Kidney (tissue), 14 donors: ENCODE results near the gene SUPV3L1. TPM values are rescaled to one million over a fixed set of nuclear protein-coding genes. Genes with fewer than 3 reads are reported as not detected.
A peak's percentile ranks its signal among the peaks of the same experiment; 100 is the strongest.

Source experiments
- DNase-seq, 5 donors: peaks; one replicate each; pipeline ENCODE4 v3.0.0-alpha.2; 2013 to 2020
- FAIRE-seq: peaks from 2 replicates; lab custom pipeline; 2012; peaks lifted over from hg19 to GRCh38; lab: Jason Lieb, UNC
- H3K27ac ChIP-seq, 2 donors: one replicate each; pipeline ENCODE4 v1.7.0; 2013; ENCODE audit warnings: low read depth in 2 of 2, low read length in 2 of 2, inconsistent platforms in 1 of 2
- H3K27me3 ChIP-seq: one replicate; pipeline ENCODE4 v1.7.1; 2013; ENCODE audit warnings: low read length, inconsistent platforms; ENCODE audit not compliant: control insufficient read depth, insufficient read depth
- H3K36me3 ChIP-seq, 3 donors: one replicate each; pipeline versions ENCODE4 v1.7.0 to v1.7.1; 2013; ENCODE audit warnings: low read length in 3 of 3, control low read depth in 1 of 3, inconsistent platforms in 1 of 3; ENCODE audit not compliant: insufficient read depth in 3 of 3, control insufficient read depth in 2 of 3
- H3K4me1 ChIP-seq, 3 donors: one replicate each; pipeline versions ENCODE4 v1.7.0 to v1.7.1; 2013; ENCODE audit warnings: low read length in 3 of 3, inconsistent platforms in 1 of 3, low read depth in 1 of 3; ENCODE audit not compliant: control insufficient read depth in 2 of 3, insufficient read depth in 2 of 3
- H3K4me3 ChIP-seq, 3 donors: one replicate each; pipeline versions ENCODE4 v1.7.0 to v1.8.1; 2013; ENCODE audit warnings: low read length in 3 of 3, control low read depth in 1 of 3, inconsistent platforms in 1 of 3
- H3K9ac ChIP-seq, 3 donors: one replicate each; pipeline versions ENCODE4 v1.7.0 to v1.7.1; 2013; ENCODE audit warnings: low read length in 3 of 3, control low read depth in 1 of 3, inconsistent platforms in 1 of 3
- H3K9me3 ChIP-seq, 3 donors: one replicate each; pipeline versions ENCODE4 v1.7.0 to v1.7.1; 2013; ENCODE audit warnings: low read length in 3 of 3, control low read depth in 1 of 3, inconsistent platforms in 1 of 3; ENCODE audit not compliant: control insufficient read depth in 2 of 3, insufficient read depth in 1 of 3
- CTCF ChIP-seq: IDR thresholded peaks from 3 replicates; pipeline ENCODE4 v1.5.1; 2012; ENCODE audit warnings: mild to moderate bottlenecking, moderate library complexity, borderline replicate concordance; ENCODE audit not compliant: insufficient read depth; ENCODE audit errors: extremely low read depth
- intact Hi-C: fragments of 100-400 bp; cut with DNase I; formaldehyde crosslinking; loops from one replicate; pipeline ENCODE4 v1.11.1; 2022
- polyA plus RNA-seq: library from polyadenylated mRNA; stranded (reverse); fragments of 350-450 nt; fragmentation: Illumina TruSeq; extraction: RNeasy Lipid Tissue Mini Kit (QIAGEN cat#74804); gene quantifications from one replicate; pipeline ENCODE4 v1.2.3, GENCODE V29; 2014; ENCODE audit warnings: low read depth, low replicate concordance; ENCODE audit not compliant: insufficient read depth
- total RNA-seq: library from RNA; stranded (reverse); fragmentation: NEBNext Ultra II Directional; extraction: Animal tissue kit (Norgen Biotek cat#: 25700); gene quantifications from one replicate; pipeline ENCODE4 v1.2.1, GENCODE V29; 2021
- donor health status: control.
- donor health status: control.
- donor health status: control.
- donor health status: control.
- donor health status: control.
- donor health status: DM: yes; HTN: yes; CAD: no.
- donor health status: Normal renal cell carcinoma (clear cell type).

SUPV3L1 gene
- total and polyA plus RNA-seq, 2 donors from 2014 or later: 25.1 to 48.3 TPM

- DNase-seq (peak; percentile 56 to 84 (median 74)), FAIRE-seq (no peak)
- no peaks in the 10 kb centered on the region for H3K36me3 ChIP-seq
- TF ChIP-seq CTCF: no peak
- H3K4me1 ChIP-seq: peaks cover 2 to 38% (median 9%) of the 10 kb centered on the region in 3 donors
- peak overlapping the region in 1 of 3 donors; percentile 31 for H3K9ac ChIP-seq
- intact Hi-C loops: no loop called here
- H3K4me3 ChIP-seq: peak overlapping the region in 2 of 3 donors; percentile 59 to 60
- no peaks in the 10 kb centered on the region for H3K9me3 ChIP-seq
- H3K27me3 ChIP-seq: no peaks in the 10 kb centered on the region
- H3K27ac ChIP-seq: peak overlapping the region; percentile 52 to 78
Measured at GRCh38 chr10:69222157-69223027, 42.4 kb downstream of the SUPV3L1 start.

GRCh38 chr10:69223028-69223342 lies 43.0 kb downstream of the SUPV3L1 start:
- Histone ChIP-seq H3K27ac (peak overlapping the region; percentile 26 to 52), H3K36me3 (peaks cover 0 to 3% (median 0%) of the 10 kb centered on the region in 3 donors), H3K27me3 (no peaks in the 10 kb centered on the region), H3K9ac (peak overlapping the region in 1 of 3 donors; percentile 14), H3K9me3 (no peaks in the 10 kb centered on the region), H3K4me3 (peak overlapping the region in 1 of 3 donors; percentile 60), H3K4me1 (peaks cover 2 to 38% (median 9%) of the 10 kb centered on the region in 3 donors)
- TF ChIP-seq CTCF: no peak
- no peak for DNase-seq
- no peak for FAIRE-seq
- intact Hi-C loops: no loop called here

- Histone ChIP-seq H3K36me3 (peaks cover 0 to 3% (median 0%) of the 10 kb centered on the region in 3 donors), H3K27ac (peak overlapping the region in 1 of 2 donors; percentile 43), H3K4me1 (peaks cover 2 to 34% (median 9%) of the 10 kb centered on the region in 3 donors), H3K9ac (peak overlapping the region in 1 of 3 donors; percentile 60), H3K9me3 (no peaks in the 10 kb centered on the region), H3K27me3 (no peaks in the 10 kb centered on the region), H3K4me3 (no peak overlapping the region)
- peak in 2 of 5 donors; percentile 34 to 47 for DNase-seq
- FAIRE-seq: no peak
- no peak for TF ChIP-seq CTCF
- intact Hi-C loops: no loop called here
Measured at GRCh38 chr10:69224862-69225657, 45.0 kb downstream of the SUPV3L1 start.
